ENCODE data around the gene CAMKK2.

GRCh38 chr12:121261398-121261797 lies 35.1 kb downstream of the CAMKK2 start:
- TF ChIP-seq EP300 (IDR thresholded peaks at IDR 0.05; ENCODE audit: low read depth) (no peak), CTCF (IDR thresholded peaks at IDR 0.05) (no peak)

Measured in transverse colon (tissue), 3 donors.